Measurements from ENCODE around the gene ARHGAP15.

GRCh38 chr2:143535802-143536201, 406.6 kb downstream of the ARHGAP15 start:
- TF ChIP-seq TEAD4 (IDR thresholded peaks at IDR 0.05) (no peak), REST (IDR thresholded peaks at IDR 0.05; ENCODE audit: low read depth) (no peak), EP300 (IDR thresholded peaks at IDR 0.05; ENCODE audit: borderline replicate concordance) (no peak), CEBPB (IDR thresholded peaks at IDR 0.05) (no peak), RAD21 (IDR thresholded peaks at IDR 0.05; ENCODE audit: low read depth) (no peak), FOXM1 (IDR thresholded peaks at IDR 0.05; ENCODE audit: borderline replicate concordance, low read depth) (no peak), YY1 (IDR thresholded peaks at IDR 0.05; ENCODE audit: low read depth) (no peak), MAX (IDR thresholded peaks at IDR 0.05) (no peak), TCF12 (IDR thresholded peaks at IDR 0.05; ENCODE audit: low read depth) (no peak), ZBTB7A (IDR thresholded peaks at IDR 0.05; ENCODE audit: low read depth) (no peak), NFIC (IDR thresholded peaks at IDR 0.05) (no peak), CREB1 (IDR thresholded peaks at IDR 0.05; ENCODE audit: low read depth) (no peak)

Measured in Ishikawa (cell line).